PC-3 (cell line): ENCODE measurements around the gene DUSP6. TPM values are rescaled to one million over a fixed set of nuclear protein-coding genes. Genes with fewer than 3 reads are reported as not detected.

Source experiments
- ATAC-seq: fragments of 200-7000 bp; cut with Tn5 transposase; 2 replicates; pipeline ENCODE4 v1.9.1; 2020; ENCODE audit warnings: mild to moderate bottlenecking, moderate library complexity
- BruUV-seq: library from RNA; stranded (reverse); fragments of 400-500 nt; replicated peaks from 2 replicates; lab custom pipeline; 2021; lab: Mats Ljungman, UMichigan
- CTCF ChIA-PET: fragments of 300-600 bp; sonication (Branson Sonifier 250); formaldehyde crosslinking; loops from one replicate; lab custom pipeline; 2022; ENCODE audit warnings: antibody characterized with exemption; lab: Charles Lee
- POLR2A ChIA-PET: fragments of 300-600 bp; sonication (Branson Sonifier 250); formaldehyde crosslinking; loops from one replicate; lab custom pipeline; 2022; ENCODE audit warnings: antibody characterized with exemption; ENCODE audit not compliant: unreplicated experiment; lab: Charles Lee
- DNase-seq: peaks from one replicate; pipeline ENCODE4 v3.0.0-alpha.2; 2015
- H2AFZ ChIP-seq: fragments of 300-600 bp; sonication (generic); 2 replicates; pipeline ENCODE4 v1.6.0; 2016; ENCODE audit warnings: antibody characterized with exemption, low read length
- H3F3A ChIP-seq: fragments of 300-600 bp; sonication (generic); one replicate; pipeline ENCODE4 v1.6.0; 2017; ENCODE audit warnings: antibody characterized with exemption, low read length, control low read depth, mild to moderate bottlenecking; ENCODE audit not compliant: unreplicated experiment
- H3K27ac ChIP-seq: fragments of 300-600 bp; sonication (generic); 2 replicates; pipeline ENCODE4 v1.5.1; 2016; ENCODE audit warnings: mild to moderate bottlenecking, low read length
- H3K27me3 ChIP-seq: fragments of 300-600 bp; sonication (generic); 2 replicates; pipeline ENCODE4 v1.6.1; 2016; ENCODE audit warnings: low read length, mixed read lengths
- H3K36me3 ChIP-seq: fragments of 300-600 bp; sonication (generic); 2 replicates; pipeline ENCODE4 v1.6.1; 2016; ENCODE audit warnings: low read depth, mixed run types, low read length, mixed read lengths
- H3K4me1 ChIP-seq: fragments of 300-600 bp; sonication (generic); 2 replicates; pipeline ENCODE4 v1.5.1; 2016; ENCODE audit warnings: low read length; ENCODE audit not compliant: insufficient read depth
- H3K4me2 ChIP-seq: fragments of 300-600 bp; sonication (generic); 2 replicates; pipeline ENCODE4 v1.6.0; 2016; ENCODE audit warnings: low read length
- H3K4me3 ChIP-seq: fragments of 300-600 bp; sonication (generic); 2 replicates; pipeline ENCODE4 v1.5.1; 2016; ENCODE audit warnings: mild to moderate bottlenecking, low read length, mixed read lengths
- H3K79me2 ChIP-seq: fragments of 300-600 bp; sonication (generic); 2 replicates; pipeline ENCODE4 v1.6.1; 2017; ENCODE audit warnings: low read length, mixed read lengths
- H3K9ac ChIP-seq: fragments of 300-600 bp; sonication (generic); 2 replicates; pipeline ENCODE4 v1.6.0; 2016; ENCODE audit warnings: mild to moderate bottlenecking, low read length
- H3K9me2 ChIP-seq: fragments of 300-600 bp; sonication (generic); replicated peaks from 2 replicates; pipeline ENCODE4 v1.6.1; 2016; ENCODE audit warnings: mixed run types, low read length, mixed read lengths
- H3K9me3 ChIP-seq: fragments of 300-600 bp; sonication (generic); 2 replicates; pipeline ENCODE4 v1.6.1; 2016; ENCODE audit warnings: low read length, mixed read lengths
- H4K20me1 ChIP-seq: fragments of 300-600 bp; sonication (generic); 2 replicates; pipeline ENCODE4 v1.6.1; 2016; ENCODE audit warnings: low read length, mixed read lengths
- CTCF ChIP-seq: fragments of 300-600 bp; sonication (generic); conservative IDR thresholded peaks from 2 replicates; pipeline ENCODE4 v1.5.1; 2017; ENCODE audit warnings: antibody characterized with exemption, low read depth, mild to moderate bottlenecking, low read length
- EZH2 ChIP-seq: fragments of 300-600 bp; sonication (generic); IDR thresholded peaks from one replicate; pipeline ENCODE4 v1.6.1; 2017; ENCODE audit warnings: antibody characterized with exemption, mild to moderate bottlenecking, low read length; ENCODE audit not compliant: unreplicated experiment
- EZH2phosphoT487 ChIP-seq: fragments of 300-600 bp; sonication (generic); IDR thresholded peaks from 2 replicates; pipeline ENCODE4 v1.6.1; 2018; ENCODE audit warnings: mild to moderate bottlenecking, antibody characterized with exemption, low read length, borderline replicate concordance
- intact Hi-C: fragments of 100-400 bp; cut with micrococcal nuclease; formaldehyde crosslinking; loops from 2 replicates; pipeline ENCODE4 v1.9.0; 2023
- total RNA-seq: library from RNA; depleted of rRNA; stranded (reverse); fragments of >200 nt; gene quantifications from 2 replicates; pipeline ENCODE4 v1.2.3, GENCODE V29; 2014

Gene DUSP6
- total RNA-seq, 1 experiment from 2014 or later: 244 TPM

GRCh38 chr12:89326239-89327040, 25.9 kb downstream of the DUSP6 start:
- no peak overlapping the region for H3K27ac ChIP-seq
- ATAC-seq (no peak), DNase-seq (peak; percentile 16)
- H2AFZ ChIP-seq: no peak overlapping the region
- no peaks in the 10 kb centered on the region for H3K9me3 ChIP-seq
- H3K4me2 ChIP-seq: no peak overlapping the region
- no peaks in the 10 kb centered on the region for H3K36me3 ChIP-seq
- no peaks in the 10 kb centered on the region for H3K9me2 ChIP-seq
- H4K20me1 ChIP-seq: no peaks in the 10 kb centered on the region
- CTCF ChIA-PET: no interaction called here
- TF ChIP-seq EZH2phosphoT487: no peak
- TF ChIP-seq CTCF: no peak
- no peak for TF ChIP-seq EZH2
- BruUV-seq: no TSS peak
- H3K27me3 ChIP-seq: no peaks in the 10 kb centered on the region
- H3K9ac ChIP-seq: no peak overlapping the region
- H3K79me2 ChIP-seq: no peaks in the 10 kb centered on the region
- POLR2A ChIA-PET: interaction anchor here (0.9 kb wide), 1 partner anchor 61 kb away, joined by 5 read pairs; no protein-coding TSS in a partner anchor
- H3K4me1 ChIP-seq: no peaks in the 10 kb centered on the region
- intact Hi-C loops: no loop called here
- no peak overlapping the region for H3K4me3 ChIP-seq
- no peaks in the 10 kb centered on the region for H3F3A ChIP-seq

GRCh38 chr12:89325495-89325894, 26.8 kb downstream of the DUSP6 start:
- DNase-seq: no peak
- no peaks in the 10 kb centered on the region for H3F3A ChIP-seq
- H3K27ac ChIP-seq: no peak overlapping the region
- TF ChIP-seq EZH2 (no peak), CTCF (no peak), EZH2phosphoT487 (no peak)
- H3K9me3 ChIP-seq: no peaks in the 10 kb centered on the region
- no peaks in the 10 kb centered on the region for H3K27me3 ChIP-seq
- no peaks in the 10 kb centered on the region for H4K20me1 ChIP-seq
- POLR2A ChIA-PET: interaction anchor here (0.9 kb wide), 1 partner anchor 60 kb away, joined by 5 read pairs; no protein-coding TSS in a partner anchor
- H3K9ac ChIP-seq: no peak overlapping the region
- H3K4me1 ChIP-seq: no peaks in the 10 kb centered on the region
- intact Hi-C loops: no loop called here
- H3K9me2 ChIP-seq: no peaks in the 10 kb centered on the region
- no peak overlapping the region for H2AFZ ChIP-seq
- H3K4me2 ChIP-seq: no peak overlapping the region
- H3K79me2 ChIP-seq: no peaks in the 10 kb centered on the region
- H3K4me3 ChIP-seq: no peak overlapping the region
- BruUV-seq: no TSS peak
- H3K36me3 ChIP-seq: no peaks in the 10 kb centered on the region
- no peak for ATAC-seq
- CTCF ChIA-PET: no interaction called here

- Histone ChIP-seq H3K9me3 (no peaks in the 10 kb centered on the region), H4K20me1 (no peaks in the 10 kb centered on the region), H3K27me3 (no peaks in the 10 kb centered on the region), H3K27ac (no peak overlapping the region), H3K9ac (no peak overlapping the region), H3F3A (no peaks in the 10 kb centered on the region), H3K4me2 (no peak overlapping the region), H3K79me2 (no peaks in the 10 kb centered on the region), H3K9me2 (no peaks in the 10 kb centered on the region), H3K36me3 (no peaks in the 10 kb centered on the region), H3K4me3 (no peak overlapping the region), H3K4me1 (no peaks in the 10 kb centered on the region), H2AFZ (no peak overlapping the region)
- POLR2A ChIA-PET: no interaction called here
- no peak for DNase-seq
- no peak for ATAC-seq
- TF ChIP-seq EZH2phosphoT487 (no peak), CTCF (no peak), EZH2 (no peak)
- CTCF ChIA-PET: no interaction called here
- intact Hi-C loops: no loop called here
- BruUV-seq: no TSS peak
Measured at GRCh38 chr12:89324437-89324836, 27.9 kb downstream of the DUSP6 start.
